ENCODE measurements around the gene SPTBN4. TPM values are rescaled to one million over a fixed set of nuclear protein-coding genes. Genes with fewer than 3 reads are reported as not detected.

The SPTBN4 gene
- total and polyA plus RNA-seq, 4 donors, result 0.58 to 0.80 (median 0.72) TPM

GRCh38 chr19:40604647-40605215 lies 137.9 kb downstream of the SPTBN4 start:
- no peak overlapping the region for H3K9ac ChIP-seq (ENCODE audit: insufficient read depth in 1 of 2, low read length in 2 of 2)
- no peaks in the 10 kb centered on the region for H3K9me3 ChIP-seq (ENCODE audit: control insufficient read depth in 4 of 4, insufficient read depth in 3 of 4, low read length in 3 of 4)
- peaks cover 0 to 50% (median 26%) of the 10 kb centered on the region in 5 donors for H3K4me1 ChIP-seq (ENCODE audit: control insufficient read depth in 5 of 5, insufficient read depth in 5 of 5, low read length in 5 of 5)
- WGBS, 2 donors, result 26 to 30% methylated on average over 29 of the region's 29 CpGs
- no peak for ATAC-seq (ENCODE audit: insufficient read depth, low FRiP score)
- H3K36me3 ChIP-seq (ENCODE audit: control insufficient read depth in 4 of 4, insufficient read depth in 4 of 4, low read length in 4 of 4), result peaks cover 0 to 7% (median 0%) of the 10 kb centered on the region in 4 donors
- H3K27ac ChIP-seq (ENCODE audit: low read depth in 1 of 2, low read length in 1 of 2), result peak overlapping the region; percentile 54 to 85
- H3K27me3 ChIP-seq (ENCODE audit: control insufficient read depth in 3 of 3, insufficient read depth in 3 of 3, low read length in 2 of 3), result peaks cover 0 to 3% (median 0%) of the 10 kb centered on the region in 3 donors
- no peak for TF ChIP-seq CTCF (IDR thresholded peaks at IDR 0.05; ENCODE audit: control extremely low read depth, extremely low read depth)
- H3K4me3 ChIP-seq, result no peak overlapping the region
- DNase-seq, result no peak

GRCh38 chr19:40605216-40605971 lies 138.6 kb downstream of the SPTBN4 start:
- H3K9ac ChIP-seq (ENCODE audit: insufficient read depth in 1 of 2, low read length in 2 of 2), result no peak overlapping the region
- peak overlapping the region; percentile 54 to 85 for H3K27ac ChIP-seq (ENCODE audit: low read depth in 1 of 2, low read length in 1 of 2)
- no peaks in the 10 kb centered on the region for H3K27me3 ChIP-seq (ENCODE audit: control insufficient read depth in 3 of 3, insufficient read depth in 3 of 3, low read length in 2 of 3)
- H3K4me3 ChIP-seq, result no peak overlapping the region
- TF ChIP-seq CTCF (IDR thresholded peaks at IDR 0.05; ENCODE audit: control extremely low read depth, extremely low read depth), result no peak
- peaks cover 0 to 51% (median 26%) of the 10 kb centered on the region in 5 donors for H3K4me1 ChIP-seq (ENCODE audit: control insufficient read depth in 5 of 5, insufficient read depth in 5 of 5, low read length in 5 of 5)
- DNase-seq (peak; percentile 73 to 84 (median 76)), ATAC-seq (ENCODE audit: insufficient read depth, low FRiP score) (peak; percentile 17)
- H3K36me3 ChIP-seq (ENCODE audit: control insufficient read depth in 4 of 4, insufficient read depth in 4 of 4, low read length in 4 of 4), result peaks cover 0 to 7% (median 0%) of the 10 kb centered on the region in 4 donors
- WGBS, 2 donors, result 1 to 2% methylated on average over 65 to 71 of the region's 71 CpGs
- no peaks in the 10 kb centered on the region for H3K9me3 ChIP-seq (ENCODE audit: control insufficient read depth in 4 of 4, insufficient read depth in 3 of 4, low read length in 3 of 4)

- peaks cover 0 to 19% (median 5%) of the 10 kb centered on the region in 4 donors for H3K36me3 ChIP-seq (ENCODE audit: control insufficient read depth in 4 of 4, insufficient read depth in 4 of 4, low read length in 4 of 4)
- DNase-seq (no peak), ATAC-seq (ENCODE audit: insufficient read depth, low FRiP score) (no peak)
- TF ChIP-seq CTCF (IDR thresholded peaks at IDR 0.05; ENCODE audit: control extremely low read depth, extremely low read depth), result no peak
- H3K4me1 ChIP-seq (ENCODE audit: control insufficient read depth in 5 of 5, insufficient read depth in 5 of 5, low read length in 5 of 5), result peaks cover 0 to 48% (median 24%) of the 10 kb centered on the region in 5 donors
- H3K27me3 ChIP-seq (ENCODE audit: control insufficient read depth in 3 of 3, insufficient read depth in 3 of 3, low read length in 2 of 3), result no peaks in the 10 kb centered on the region
- no peak overlapping the region for H3K4me3 ChIP-seq
- no peak overlapping the region for H3K27ac ChIP-seq (ENCODE audit: low read depth in 1 of 2, low read length in 1 of 2)
- WGBS, 2 donors, result 70 to 73% methylated on average over 31 of the region's 31 CpGs
- no peak overlapping the region for H3K9ac ChIP-seq (ENCODE audit: insufficient read depth in 1 of 2, low read length in 2 of 2)
- H3K9me3 ChIP-seq (ENCODE audit: control insufficient read depth in 4 of 4, insufficient read depth in 3 of 4, low read length in 3 of 4), result no peaks in the 10 kb centered on the region
Observed at GRCh38 chr19:40607311-40608239, 140.8 kb downstream of the SPTBN4 start.
